ENCODE measurements around the gene RAMP3.
A peak's percentile ranks its signal among the peaks of the same experiment; 100 is the strongest.
"Not testable (repeated sequence)": the region's sequence is repeated elsewhere in the genome, so short reads cannot be mapped to it uniquely, and the experiment has no call there.

Gene RAMP3
- total RNA-seq = 0 to 0.20 reads per million in 2 donors

GRCh38 chr7:45157653-45158401 lies at the start of gene RAMP3:
Gene RAMP3, plus strand, starts transcription at chr7:45157791. Its CDS starts 38 bp downstream, at chr7:45157829.
- DNase-seq = no peak

- DNase-seq = no peak
Observed at GRCh38 chr7:45108863-45109262, 48.7 kb upstream of the RAMP3 start.

- peak; percentile 86 to 97 (median 90) for DNase-seq
Observed at GRCh38 chr7:45111298-45112223, 46.0 kb upstream of the RAMP3 start, which contains the start of gene TBRG4. Gene TBRG4, minus strand, starts transcription at chr7:45111697. Its CDS starts 2,460 bp downstream, at chr7:45109237.

GRCh38 chr7:45112648-45113047 lies 44.9 kb upstream of the RAMP3 start:
- no peak for DNase-seq

GRCh38 chr7:45114257-45114656 lies 43.3 kb upstream of the RAMP3 start:
- not testable (repeated sequence) for DNase-seq

- DNase-seq = no peak
Observed at GRCh38 chr7:45114926-45115325, 42.7 kb upstream of the RAMP3 start.

- no peak for DNase-seq
Observed at GRCh38 chr7:45116048-45116447, 41.5 kb upstream of the RAMP3 start.

- no peak for DNase-seq
Observed at GRCh38 chr7:45117582-45117981, 40.0 kb upstream of the RAMP3 start.

- no peak for DNase-seq
Observed at GRCh38 chr7:45118292-45118691, 39.3 kb upstream of the RAMP3 start.

GRCh38 chr7:45118889-45119331 lies 38.7 kb upstream of the RAMP3 start:
- DNase-seq = no peak

- no peak for DNase-seq
Observed at GRCh38 chr7:45119550-45119949, 38.0 kb upstream of the RAMP3 start.

GRCh38 chr7:45122975-45123860 lies 34.4 kb upstream of the RAMP3 start:
- DNase-seq = peak in 2 of 5 experiments; percentile 23 to 58

GRCh38 chr7:45123913-45124710 lies 33.5 kb upstream of the RAMP3 start:
- DNase-seq = no peak

- no peak for DNase-seq
Observed at GRCh38 chr7:45125193-45125904, 32.2 kb upstream of the RAMP3 start.

GRCh38 chr7:45126201-45126600 lies 31.4 kb upstream of the RAMP3 start:
- DNase-seq = no peak

- no peak for DNase-seq
Observed at GRCh38 chr7:45126920-45127319, 30.7 kb upstream of the RAMP3 start.

GRCh38 chr7:45129181-45129800 lies 28.3 kb upstream of the RAMP3 start:
- DNase-seq = no peak

GRCh38 chr7:45129906-45130305 lies 27.7 kb upstream of the RAMP3 start:
- no peak for DNase-seq

GRCh38 chr7:45130910-45131309 lies 26.7 kb upstream of the RAMP3 start:
- DNase-seq = no peak

GRCh38 chr7:45131891-45132290 lies 25.7 kb upstream of the RAMP3 start:
- no peak for DNase-seq

All from T-helper 2 cell (primary cell).